Left ventricle myocardium superior (tissue), 1 donor: ENCODE measurements around the gene MOGAT3. TPM values are rescaled to one million over a fixed set of nuclear protein-coding genes. Genes with fewer than 3 reads are reported as not detected.
A peak's percentile ranks its signal among the peaks of the same experiment; 100 is the strongest.

Experiments used
- ATAC-seq: fragments of 200-7000 bp; cut with Tn5 transposase; one replicate; pipeline ENCODE4 v1.9.1; 2020; ENCODE audit warnings: mild to moderate bottlenecking, moderate library complexity
- DNase-seq: peaks from one replicate; pipeline ENCODE4 v3.0.0-alpha.2; 2020
- intact Hi-C: fragments of 100-400 bp; cut with micrococcal nuclease; formaldehyde crosslinking; loops from one replicate; pipeline ENCODE4 v1.11.0; 2022
- long read RNA-seq: library from polyadenylated mRNA; unstranded; transcript quantifications from one replicate; pipeline ENCODE4 v2.0.0, GENCODE V29; 2021
- total RNA-seq: library from RNA; stranded (reverse); fragmentation: NEBNext Ultra II Directional; extraction: Animal tissue kit (Norgen Biotek cat#: 25700); gene quantifications from one replicate; pipeline ENCODE4 v1.2.1, GENCODE V29; 2021
- donor health status: DM: no; HTN: yes; CAD: no; lungs with severe emphysema.

The MOGAT3 gene
- total RNA-seq, result not detected
- long read RNA-seq, result 0 reads

- ATAC-seq (no peak), DNase-seq (no peak)
- intact Hi-C loops, result no loop called here
Observed at GRCh38 chr7:101200862-101201599, at the start of gene MOGAT3. TSS of gene MOGAT3 (minus strand) at chr7:101201036. CDS start at chr7:101200854, 182 bp downstream.

GRCh38 chr7:101250324-101250723 is 49.5 kb upstream of the MOGAT3 start:
- ATAC-seq (no peak), DNase-seq (no peak)
- intact Hi-C loops, result no loop called here

GRCh38 chr7:101248276-101248675 is 47.4 kb upstream of the MOGAT3 start:
- intact Hi-C loops, result no loop called here

GRCh38 chr7:101245147-101245668 is 44.4 kb upstream of the MOGAT3 start:
- no peak for DNase-seq
- intact Hi-C loops, result no loop called here
- ATAC-seq, result no peak

More at GRCh38 chr7:101248276-101248675, 47.4 kb upstream of the MOGAT3 start:
- DNase-seq (no peak), ATAC-seq (no peak)

- intact Hi-C loops, result no loop called here
- DNase-seq (peak; percentile 97), ATAC-seq (peak; percentile 99)
Observed at GRCh38 chr7:101244375-101245146, 43.7 kb upstream of the MOGAT3 start, which contains the start of gene FIS1. TSS of gene FIS1 (minus strand) at chr7:101245081. CDS start at chr7:101245004, 77 bp downstream.

GRCh38 chr7:101243646-101244374 is 43.0 kb upstream of the MOGAT3 start:
- intact Hi-C loops, result no loop called here
- DNase-seq (no peak), ATAC-seq (no peak)

GRCh38 chr7:101241443-101242349 is 40.9 kb upstream of the MOGAT3 start:
- ATAC-seq (no peak), DNase-seq (no peak)
- intact Hi-C loops, result no loop called here

GRCh38 chr7:101241015-101241363 is 40.2 kb upstream of the MOGAT3 start:
- ATAC-seq (no peak), DNase-seq (no peak)
- intact Hi-C loops, result no loop called here

- DNase-seq (no peak), ATAC-seq (no peak)
- intact Hi-C loops, result no loop called here
Observed at GRCh38 chr7:101240226-101241014, 39.6 kb upstream of the MOGAT3 start.

GRCh38 chr7:101239951-101240220 is 39.0 kb upstream of the MOGAT3 start:
- intact Hi-C loops, result no loop called here
- ATAC-seq, result no peak
- DNase-seq, result no peak

- ATAC-seq (no peak), DNase-seq (no peak)
- intact Hi-C loops, result no loop called here
Observed at GRCh38 chr7:101239191-101239950, 38.5 kb upstream of the MOGAT3 start.

GRCh38 chr7:101238226-101239182 is 37.7 kb upstream of the MOGAT3 start:
- DNase-seq, result no peak
- intact Hi-C loops, result no loop called here
- peak; percentile 3 for ATAC-seq

- intact Hi-C loops, result no loop called here
- peak; percentile 83 for ATAC-seq
- DNase-seq, result peak; percentile 91
Observed at GRCh38 chr7:101237206-101238067, 36.6 kb upstream of the MOGAT3 start, which contains the start of gene CLDN15. TSS of gene CLDN15 (minus strand) at chr7:101237802. CDS start at chr7:101237581, 221 bp downstream.

GRCh38 chr7:101236292-101236835 is 35.5 kb upstream of the MOGAT3 start:
- intact Hi-C loops, result no loop called here

GRCh38 chr7:101235522-101235921 is 34.7 kb upstream of the MOGAT3 start:
- ATAC-seq, result no peak
- DNase-seq, result no peak
- intact Hi-C loops, result no loop called here

More at GRCh38 chr7:101236292-101236835, 35.5 kb upstream of the MOGAT3 start:
- no peak for ATAC-seq
- DNase-seq, result no peak
